ENCODE results near the gene CELSR1.

Gene CELSR1

GRCh38 chr22:46551996-46552395 is 14.6 kb upstream of the CELSR1 start:
- DNase-seq = no peak

- no peak for DNase-seq
Observed at GRCh38 chr22:46551321-46551720, 13.9 kb upstream of the CELSR1 start.

GRCh38 chr22:46549971-46550641 is 12.7 kb upstream of the CELSR1 start:
- no peak for DNase-seq

- no peak for DNase-seq
Observed at GRCh38 chr22:46549563-46549840, 12.1 kb upstream of the CELSR1 start.

- no peak for DNase-seq
Observed at GRCh38 chr22:46547883-46548244, 10.4 kb upstream of the CELSR1 start.

GRCh38 chr22:46547179-46547882 is 9.9 kb upstream of the CELSR1 start:
- DNase-seq = no peak

GRCh38 chr22:46546466-46547178 is 9.2 kb upstream of the CELSR1 start:
- no peak for DNase-seq

- no peak for DNase-seq
Observed at GRCh38 chr22:46545086-46545792, 7.8 kb upstream of the CELSR1 start.

GRCh38 chr22:46542011-46542985 is 4.9 kb upstream of the CELSR1 start:
- peak; percentile 73 for DNase-seq

- DNase-seq = no peak
Observed at GRCh38 chr22:46541536-46541935, 4.1 kb upstream of the CELSR1 start.

- no peak for DNase-seq
Observed at GRCh38 chr22:46540874-46541273, 3.5 kb upstream of the CELSR1 start.

- DNase-seq = no peak
Observed at GRCh38 chr22:46539169-46539568, 1.7 kb upstream of the CELSR1 start.

- DNase-seq = no peak
Observed at GRCh38 chr22:46538814-46539160, 1.4 kb upstream of the CELSR1 start.

GRCh38 chr22:46537946-46538813 is 760 bp upstream of the CELSR1 start:
- no peak for DNase-seq

GRCh38 chr22:46536537-46537224 is 739 bp downstream of the CELSR1 start:
- no peak for DNase-seq

GRCh38 chr22:46535876-46536536 is 1.4 kb downstream of the CELSR1 start:
- DNase-seq = no peak

GRCh38 chr22:46534901-46535630 is 2.4 kb downstream of the CELSR1 start:
- no peak for DNase-seq

- no peak for DNase-seq
Observed at GRCh38 chr22:46534177-46534776, 3.1 kb downstream of the CELSR1 start.
